GM21717 (cell line): Measurements from ENCODE around the gene DLGAP4.

ENCODE experiments used
- ATAC-seq: cut with Tn5 transposase; IDR thresholded peaks from one replicate; pipeline ENCODE4 v1.9.1; 2021; ENCODE audit warnings: mild to moderate bottlenecking, moderate library complexity; ENCODE audit not compliant: unreplicated experiment

Gene DLGAP4

GRCh38 chr20:36525620-36526365, 219.7 kb downstream of the DLGAP4 start:
- no peak for ATAC-seq

- ATAC-seq = no peak
Measured at GRCh38 chr20:36526521-36527011, 220.4 kb downstream of the DLGAP4 start.

DNA sequence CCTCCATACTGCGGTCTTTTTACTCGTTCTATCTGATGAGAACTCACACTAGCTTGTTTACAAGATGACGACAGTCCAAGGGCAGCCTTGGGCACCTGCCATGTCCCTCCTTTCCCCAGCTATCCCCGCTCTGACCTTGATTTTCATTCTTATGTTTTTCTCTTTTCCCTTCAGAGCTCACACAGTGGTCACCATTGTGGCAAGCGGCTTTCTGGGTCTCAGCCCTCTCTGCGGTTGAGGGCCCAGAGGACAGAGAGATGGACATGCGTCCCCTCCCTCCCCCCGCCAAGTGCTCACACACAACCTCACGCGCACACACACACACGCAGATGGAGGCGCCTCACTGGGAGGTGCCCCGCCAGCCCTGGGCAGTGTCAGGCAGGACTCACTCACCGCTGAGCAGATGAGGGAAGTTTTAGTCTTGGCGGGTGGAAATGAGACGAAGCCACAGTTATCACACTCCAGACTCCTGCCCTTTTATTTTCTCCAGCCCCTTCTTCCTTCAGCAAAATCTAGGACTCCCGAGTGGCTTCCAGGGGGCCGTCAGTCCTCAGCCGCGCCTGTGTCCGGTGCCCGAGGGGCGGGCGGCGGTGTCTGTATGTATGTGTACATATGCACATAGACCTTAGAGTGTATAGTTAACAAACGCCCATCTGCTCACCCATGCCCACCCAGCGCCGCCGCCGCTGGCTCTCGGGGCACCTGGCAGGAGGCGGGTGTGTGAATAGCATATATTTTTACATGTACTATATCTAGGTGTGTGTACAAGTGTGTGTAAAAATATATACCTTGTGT, 221.4 kb downstream of the DLGAP4 start:
- no peak for ATAC-seq

DNA sequence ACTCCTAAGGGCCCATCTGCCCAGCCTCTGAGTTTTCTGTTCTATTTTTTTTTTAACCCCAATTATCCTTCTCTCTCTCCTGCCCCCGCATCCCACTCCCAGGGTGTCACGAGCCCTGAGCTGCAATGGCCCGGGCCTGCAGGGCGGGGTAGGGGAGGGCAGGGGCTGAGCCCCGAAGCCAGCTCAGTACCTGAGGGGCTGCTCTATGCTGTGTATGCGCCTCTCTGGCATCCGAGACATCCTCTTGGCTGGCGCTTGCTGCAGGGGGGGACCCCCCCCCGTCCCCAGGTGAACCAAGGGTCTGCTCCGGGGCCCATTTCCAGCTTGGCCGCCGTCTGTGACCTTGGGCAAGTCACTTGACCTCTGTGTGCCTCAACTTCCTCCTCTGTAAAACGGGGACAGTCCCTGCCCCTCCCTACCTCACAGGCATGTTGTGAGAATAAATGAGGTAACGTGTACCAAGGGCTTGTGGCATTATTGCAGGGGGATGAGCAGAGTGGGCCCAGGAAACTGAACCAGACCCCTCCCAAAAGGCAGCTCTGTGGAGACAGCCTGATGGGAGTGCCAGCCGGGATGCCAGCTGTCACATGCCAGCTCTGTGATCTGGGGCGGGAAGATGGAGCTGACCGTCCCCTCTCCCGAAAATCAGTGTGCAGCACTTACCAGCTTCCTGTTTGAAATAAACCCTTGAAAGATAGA, 222.2 kb downstream of the DLGAP4 start:
- ATAC-seq = no peak

- ATAC-seq = no peak
Measured at GRCh38 chr20:36528875-36529417, 222.8 kb downstream of the DLGAP4 start.

DNA sequence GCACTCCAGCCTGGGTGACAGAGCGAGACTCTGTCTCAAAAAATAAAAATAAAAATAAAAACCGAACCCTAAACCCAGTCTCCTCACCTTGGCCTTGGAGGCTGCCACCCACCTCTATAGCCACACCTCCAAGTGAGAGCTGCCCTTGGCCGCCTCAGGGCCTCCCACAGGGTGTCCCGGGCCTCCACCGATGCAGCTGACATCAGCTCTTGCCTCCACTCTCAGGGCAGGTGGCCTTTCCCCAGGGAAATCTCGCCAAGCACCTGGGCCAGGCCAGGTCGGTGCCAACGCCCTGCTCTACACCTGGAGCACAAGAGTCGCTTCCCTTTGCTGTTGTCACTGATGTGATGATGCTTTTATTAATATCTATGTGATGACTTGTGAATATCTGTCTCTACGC, 226.2 kb downstream of the DLGAP4 start:
- no peak for ATAC-seq

DNA sequence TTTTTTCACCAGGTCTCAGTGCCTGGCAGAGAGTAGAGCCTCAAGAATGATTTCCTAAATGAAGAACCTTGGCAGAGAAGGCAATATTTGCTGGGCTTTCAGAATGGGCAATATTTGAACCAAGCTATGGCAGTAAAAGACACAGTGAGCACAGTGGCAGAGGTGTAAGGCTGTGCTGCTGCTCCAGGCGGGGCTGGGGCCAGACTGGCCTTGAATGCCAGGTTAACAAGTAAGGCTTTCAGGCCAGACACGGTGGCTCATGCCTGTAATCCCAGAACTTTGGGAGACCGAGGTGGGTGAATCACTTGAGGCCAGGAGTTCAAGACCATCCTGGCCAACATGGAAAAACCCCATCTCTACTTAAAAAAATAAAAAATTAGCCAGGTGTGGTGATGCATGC, 226.7 kb downstream of the DLGAP4 start:
- ATAC-seq = no peak

GRCh38 chr20:36538026-36538722, 232.0 kb downstream of the DLGAP4 start:
- ATAC-seq = no peak

GRCh38 chr20:36540551-36541211, 234.5 kb downstream of the DLGAP4 start:
- ATAC-seq = no peak

GRCh38 chr20:36541227-36541767, 235.2 kb downstream of the DLGAP4 start, which contains the start of gene MYL9:
Gene MYL9 (plus strand): TSS chr20:36541519. CDS start chr20:36544885, 3,366 bp downstream.
- no peak for ATAC-seq

GRCh38 chr20:36541768-36542488, 235.8 kb downstream of the DLGAP4 start:
- no peak for ATAC-seq

DNA sequence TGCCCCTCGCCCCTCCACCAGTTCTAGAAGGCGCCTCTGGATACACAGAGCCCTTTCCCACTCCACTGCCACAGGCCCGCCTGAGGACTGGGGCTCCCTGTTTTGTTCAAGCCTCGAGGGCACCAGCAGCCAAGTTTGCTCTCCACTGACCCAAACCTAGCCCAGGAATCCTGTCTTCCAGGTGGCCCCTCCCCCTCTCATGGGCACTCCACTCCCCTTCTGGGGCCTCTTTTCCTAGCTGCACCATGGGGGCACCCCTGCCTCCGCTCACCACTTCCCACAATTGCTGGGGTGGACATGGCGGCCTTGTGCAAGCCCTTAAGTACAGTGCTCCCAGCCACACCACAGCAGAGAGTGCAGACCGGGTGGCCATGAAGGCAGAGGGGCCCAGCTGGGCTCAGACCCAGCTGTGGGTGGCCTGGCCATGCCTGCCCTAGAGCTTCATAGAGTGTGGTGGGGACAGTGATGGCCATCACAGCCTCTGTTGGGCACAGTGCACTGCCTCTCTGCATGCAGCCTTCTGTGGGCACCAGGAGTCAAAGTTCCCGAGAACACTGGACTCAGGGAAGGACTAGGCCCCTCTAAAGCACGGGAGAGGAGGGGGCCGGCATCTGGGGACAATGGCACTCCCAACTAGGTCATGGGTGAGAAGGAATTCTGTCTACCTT, 236.5 kb downstream of the DLGAP4 start:
- ATAC-seq = no peak

- no peak for ATAC-seq
Measured at GRCh38 chr20:36543184-36544133, 237.3 kb downstream of the DLGAP4 start.

DNA sequence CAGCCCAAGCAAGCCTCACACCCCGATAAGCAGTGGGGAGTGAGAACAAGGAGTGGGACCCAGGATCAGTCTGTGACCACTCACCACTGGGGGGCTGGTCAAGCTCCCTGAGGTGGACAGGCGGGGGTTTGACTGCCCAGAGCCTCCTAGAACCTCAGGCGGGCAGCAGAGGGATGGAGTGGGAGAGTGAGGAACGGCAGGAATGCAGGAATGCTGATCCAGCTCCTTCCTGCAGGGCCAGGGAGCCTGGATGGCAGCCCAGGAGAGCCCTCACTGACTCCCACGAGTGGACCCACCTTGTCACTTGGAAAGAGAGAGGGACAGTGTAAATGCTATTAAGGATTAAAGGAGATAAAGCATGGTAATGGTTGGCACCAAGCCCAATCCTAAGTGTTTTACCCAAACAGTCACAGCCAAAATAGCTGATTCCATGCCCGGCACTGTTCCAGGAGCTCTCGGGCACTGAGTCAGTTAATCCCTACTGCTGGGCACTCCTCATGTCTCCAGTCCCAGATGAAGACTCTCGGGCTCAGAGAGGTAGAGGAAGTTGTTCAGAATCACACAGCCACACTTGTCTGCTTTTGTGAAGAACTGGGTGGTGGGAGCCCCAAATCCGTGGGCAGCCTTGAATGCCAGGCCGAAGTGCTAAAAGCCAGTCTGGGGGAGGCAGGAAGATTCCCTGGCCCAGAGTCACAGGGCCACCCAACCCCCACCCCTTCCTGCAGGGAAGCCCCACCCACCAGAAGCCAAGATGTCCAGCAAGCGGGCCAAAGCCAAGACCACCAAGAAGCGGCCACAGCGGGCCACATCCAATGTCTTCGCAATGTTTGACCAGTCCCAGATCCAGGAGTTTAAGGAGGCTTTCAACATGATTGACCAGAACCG, 238.2 kb downstream of the DLGAP4 start:
- ATAC-seq = no peak

- no peak for ATAC-seq
Measured at GRCh38 chr20:36546111-36546736, 240.1 kb downstream of the DLGAP4 start.
